NCI-H2029 treated with DMSO at 0.1 percent for 48 hours (cell line): Measurements from ENCODE around the gene HSFY2.
"Not testable (repeated sequence)": the region's sequence is repeated elsewhere in the genome, so short reads cannot be mapped to it uniquely, and the experiment has no call there.

Source experiments
- DNase-seq: peaks from one replicate; lab custom pipeline; 2025; lab: John Stamatoyannopoulos, UW

Gene HSFY2, protein sequence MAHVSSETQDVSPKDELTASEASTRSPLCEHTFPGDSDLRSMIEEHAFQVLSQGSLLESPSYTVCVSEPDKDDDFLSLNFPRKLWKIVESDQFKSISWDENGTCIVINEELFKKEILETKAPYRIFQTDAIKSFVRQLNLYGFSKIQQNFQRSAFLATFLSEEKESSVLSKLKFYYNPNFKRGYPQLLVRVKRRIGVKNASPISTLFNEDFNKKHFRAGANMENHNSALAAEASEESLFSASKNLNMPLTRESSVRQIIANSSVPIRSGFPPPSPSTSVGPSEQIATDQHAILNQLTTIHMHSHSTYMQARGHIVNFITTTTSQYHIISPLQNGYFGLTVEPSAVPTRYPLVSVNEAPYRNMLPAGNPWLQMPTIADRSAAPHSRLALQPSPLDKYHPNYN

DNA sequence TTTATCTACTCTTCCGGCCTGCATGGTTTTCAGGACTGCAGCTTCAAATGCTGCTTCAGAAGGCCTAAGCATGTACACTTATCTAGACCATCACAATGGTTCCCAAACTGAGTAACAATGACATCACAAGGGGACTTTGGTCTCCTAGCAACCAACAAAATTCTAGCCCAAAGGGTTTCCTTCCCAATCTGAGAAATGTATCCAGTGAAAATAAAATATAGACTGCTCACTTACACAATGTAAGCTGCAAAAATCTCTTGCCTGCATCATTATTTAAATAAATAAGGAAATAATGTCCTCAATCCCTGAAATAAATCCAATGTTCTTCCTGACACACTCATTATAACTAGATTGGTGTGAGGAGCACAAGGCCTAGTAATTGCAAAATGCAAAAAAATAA, at the start of gene HSFY2:
Gene HSFY2, minus strand, starts transcription at position 101 of the 400 bp plus-strand sequence. CDS start 117 bp downstream, outside the sequence.
- DNase-seq: not testable (repeated sequence)

- DNase-seq: not testable (repeated sequence)
These were observed 42.2 kb upstream of the HSFY2 start for GRCh38 chrY:18815751-18816150.

DNA sequence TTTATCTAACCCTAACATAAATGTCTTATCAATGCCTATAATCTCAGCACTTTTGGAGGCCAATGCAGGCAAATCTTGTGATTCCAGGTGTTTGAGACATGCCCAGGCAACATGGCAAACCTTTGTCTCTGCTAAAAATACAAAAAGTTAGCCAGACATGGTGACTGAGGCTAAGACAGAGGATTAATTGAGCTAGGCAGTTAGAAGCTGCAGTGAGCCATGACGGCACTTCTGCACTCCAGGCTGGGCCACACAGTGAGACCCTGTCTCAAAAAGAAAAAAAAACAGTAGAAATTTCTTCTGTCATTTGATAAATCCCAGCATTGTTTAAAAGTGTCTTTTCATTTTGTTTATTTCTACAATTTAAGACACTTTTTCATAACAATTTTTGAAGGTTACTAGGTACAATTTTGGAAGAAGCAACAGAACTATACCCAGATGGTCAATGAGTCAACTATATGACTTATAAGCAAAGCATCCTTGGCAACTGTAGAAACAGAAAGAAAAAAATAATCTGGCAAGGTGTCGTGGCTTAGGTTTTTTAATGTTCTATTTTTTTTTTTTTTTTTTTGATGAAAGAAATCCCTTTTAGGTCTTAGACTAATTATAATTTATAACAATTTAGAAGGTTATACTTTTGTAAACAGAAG, 15.3 kb upstream of the HSFY2 start:
- not testable (repeated sequence) for DNase-seq

DNA sequence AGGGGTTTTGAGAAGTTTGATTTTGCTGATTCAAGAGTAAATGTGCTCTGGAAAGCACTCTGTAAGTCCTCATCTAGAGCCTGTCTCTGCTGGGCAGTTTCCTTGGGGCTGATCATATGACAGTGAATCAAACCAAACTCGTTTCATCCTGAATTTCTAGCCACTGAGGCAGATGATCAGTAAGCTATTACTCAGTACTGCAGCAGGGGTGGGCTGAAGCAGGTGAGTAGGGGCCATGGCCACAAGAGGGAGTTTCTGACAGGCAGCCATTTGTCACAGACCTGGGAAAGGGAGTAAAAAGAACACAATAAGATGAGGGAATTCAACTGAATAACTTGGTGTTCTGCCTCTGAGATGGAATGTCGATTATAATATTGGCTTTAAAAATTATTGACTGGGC, 19.5 kb downstream of the HSFY2 start:
- DNase-seq: not testable (repeated sequence)

DNA sequence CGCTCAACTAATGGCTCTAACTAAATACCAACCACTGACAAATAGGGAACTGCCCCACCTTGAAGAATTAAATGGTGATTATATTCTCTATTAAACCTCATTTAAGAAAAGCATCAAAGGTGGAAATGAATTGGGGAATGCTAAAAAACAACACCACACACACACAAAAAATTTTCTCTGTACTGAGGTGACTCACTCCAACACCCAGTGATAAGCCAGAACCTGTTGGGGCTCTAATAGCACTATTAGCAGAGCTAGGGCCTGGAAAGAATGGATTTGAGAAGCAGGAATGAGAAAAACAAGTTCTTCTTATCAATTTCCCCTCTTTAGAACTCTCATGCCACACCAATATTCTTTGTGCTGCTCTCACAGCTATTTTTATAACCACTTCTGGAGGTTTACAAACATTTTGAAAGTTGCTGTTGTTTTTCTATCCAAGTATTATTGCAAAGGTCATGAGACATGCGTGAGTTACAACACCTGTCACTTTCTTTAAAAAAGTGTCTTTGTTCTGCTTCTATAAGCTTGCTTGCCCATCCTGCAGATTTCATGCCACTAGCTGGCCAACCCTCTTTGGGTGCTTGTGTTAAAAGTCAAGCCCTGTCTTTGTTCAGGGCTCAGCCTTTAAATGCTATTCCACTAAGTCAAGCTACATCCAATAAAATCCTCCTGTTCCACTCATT, 20.3 kb downstream of the HSFY2 start:
- DNase-seq: not testable (repeated sequence)

- DNase-seq: not testable (repeated sequence)
These were observed 49.8 kb downstream of the HSFY2 start for GRCh38 chrY:18723714-18724113.
